ENCODE results near the gene CFAP77.
A peak's percentile ranks its signal among the peaks of the same experiment; 100 is the strongest.

The CFAP77 gene

GRCh38 chr9:132520612-132521011, 110.6 kb downstream of the CFAP77 start:
- DNase-seq: no peak

- DNase-seq: no peak
Observed at GRCh38 chr9:132525308-132526023, 115.5 kb downstream of the CFAP77 start.

GRCh38 chr9:132531195-132531594, 121.2 kb downstream of the CFAP77 start:
- no peak for DNase-seq

GRCh38 chr9:132531710-132532570, 121.9 kb downstream of the CFAP77 start:
- no peak for DNase-seq

- DNase-seq: no peak
Observed at GRCh38 chr9:132534832-132535231, 124.8 kb downstream of the CFAP77 start.

GRCh38 chr9:132536124-132536523, 126.1 kb downstream of the CFAP77 start:
- no peak for DNase-seq

GRCh38 chr9:132537352-132537751, 127.3 kb downstream of the CFAP77 start:
- DNase-seq: no peak

GRCh38 chr9:132538071-132538470, 128.1 kb downstream of the CFAP77 start:
- no peak for DNase-seq

GRCh38 chr9:132539096-132539495, 129.1 kb downstream of the CFAP77 start:
- DNase-seq: no peak

- DNase-seq: no peak
Observed at GRCh38 chr9:132541051-132541450, 131.0 kb downstream of the CFAP77 start.

- no peak for DNase-seq
Observed at GRCh38 chr9:132541870-132542830, 132.1 kb downstream of the CFAP77 start.

GRCh38 chr9:132543251-132543650, 133.2 kb downstream of the CFAP77 start:
- DNase-seq: no peak

- DNase-seq: no peak
Observed at GRCh38 chr9:132543960-132544359, 133.9 kb downstream of the CFAP77 start.

GRCh38 chr9:132545578-132545977, 135.6 kb downstream of the CFAP77 start:
- no peak for DNase-seq

- DNase-seq: peak; percentile 97
Observed at GRCh38 chr9:132546148-132547051, 136.4 kb downstream of the CFAP77 start.

GRCh38 chr9:132547052-132547431, 137.0 kb downstream of the CFAP77 start:
- no peak for DNase-seq

GRCh38 chr9:132547436-132547835, 137.4 kb downstream of the CFAP77 start:
- DNase-seq: no peak

- no peak for DNase-seq
Observed at GRCh38 chr9:132547976-132548730, 138.1 kb downstream of the CFAP77 start.

GRCh38 chr9:132548751-132549640, 139.0 kb downstream of the CFAP77 start:
- no peak for DNase-seq

GRCh38 chr9:132551556-132551955, 141.5 kb downstream of the CFAP77 start:
- peak; percentile 78 for DNase-seq

Data from NCI-H82 (cell line).